Measurements from ENCODE around the gene LGALS9B.
"Not testable (repeated sequence)": the region's sequence is repeated elsewhere in the genome, so short reads cannot be mapped to it uniquely, and the experiment has no call there.

DNA sequence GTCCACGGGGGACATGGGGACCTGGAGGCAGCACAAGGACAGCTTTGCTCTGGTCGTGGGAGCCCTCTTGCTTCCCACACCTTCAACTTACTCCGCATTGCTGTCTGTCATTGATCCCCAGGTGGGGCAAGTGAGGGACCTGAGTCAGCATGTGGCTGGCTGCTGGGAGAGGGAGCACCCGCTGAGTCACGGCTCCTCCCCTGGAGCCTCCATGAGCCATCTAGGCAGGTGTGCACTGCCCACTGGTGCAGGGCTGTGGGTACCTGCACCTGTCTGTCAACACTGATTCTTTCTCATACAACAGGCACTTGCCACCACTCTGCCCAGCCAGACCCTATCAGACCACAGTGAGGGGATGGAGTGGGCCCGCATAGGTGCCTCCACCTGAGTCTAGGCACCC lies 24.8 kb upstream of the LGALS9B start:
- not testable (repeated sequence) for TF ChIP-seq YY1 (IDR thresholded peaks at IDR 0.05); GABPA (IDR thresholded peaks at IDR 0.05 in 1 of 2, conservative IDR thresholded peaks at IDR 0.05 in 1 of 2)
- TF ChIP-seq, protein P1, sequence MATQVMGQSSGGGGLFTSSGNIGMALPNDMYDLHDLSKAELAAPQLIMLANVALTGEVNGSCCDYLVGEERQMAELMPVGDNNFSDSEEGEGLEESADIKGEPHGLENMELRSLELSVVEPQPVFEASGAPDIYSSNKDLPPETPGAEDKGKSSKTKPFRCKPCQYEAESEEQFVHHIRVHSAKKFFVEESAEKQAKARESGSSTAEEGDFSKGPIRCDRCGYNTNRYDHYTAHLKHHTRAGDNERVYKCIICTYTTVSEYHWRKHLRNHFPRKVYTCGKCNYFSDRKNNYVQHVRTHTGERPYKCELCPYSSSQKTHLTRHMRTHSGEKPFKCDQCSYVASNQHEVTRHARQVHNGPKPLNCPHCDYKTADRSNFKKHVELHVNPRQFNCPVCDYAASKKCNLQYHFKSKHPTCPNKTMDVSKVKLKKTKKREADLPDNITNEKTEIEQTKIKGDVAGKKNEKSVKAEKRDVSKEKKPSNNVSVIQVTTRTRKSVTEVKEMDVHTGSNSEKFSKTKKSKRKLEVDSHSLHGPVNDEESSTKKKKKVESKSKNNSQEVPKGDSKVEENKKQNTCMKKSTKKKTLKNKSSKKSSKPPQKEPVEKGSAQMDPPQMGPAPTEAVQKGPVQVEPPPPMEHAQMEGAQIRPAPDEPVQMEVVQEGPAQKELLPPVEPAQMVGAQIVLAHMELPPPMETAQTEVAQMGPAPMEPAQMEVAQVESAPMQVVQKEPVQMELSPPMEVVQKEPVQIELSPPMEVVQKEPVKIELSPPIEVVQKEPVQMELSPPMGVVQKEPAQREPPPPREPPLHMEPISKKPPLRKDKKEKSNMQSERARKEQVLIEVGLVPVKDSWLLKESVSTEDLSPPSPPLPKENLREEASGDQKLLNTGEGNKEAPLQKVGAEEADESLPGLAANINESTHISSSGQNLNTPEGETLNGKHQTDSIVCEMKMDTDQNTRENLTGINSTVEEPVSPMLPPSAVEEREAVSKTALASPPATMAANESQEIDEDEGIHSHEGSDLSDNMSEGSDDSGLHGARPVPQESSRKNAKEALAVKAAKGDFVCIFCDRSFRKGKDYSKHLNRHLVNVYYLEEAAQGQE (IDR thresholded peaks at IDR 0.05) = not testable (repeated sequence)
- TF ChIP-seq, protein P2, sequence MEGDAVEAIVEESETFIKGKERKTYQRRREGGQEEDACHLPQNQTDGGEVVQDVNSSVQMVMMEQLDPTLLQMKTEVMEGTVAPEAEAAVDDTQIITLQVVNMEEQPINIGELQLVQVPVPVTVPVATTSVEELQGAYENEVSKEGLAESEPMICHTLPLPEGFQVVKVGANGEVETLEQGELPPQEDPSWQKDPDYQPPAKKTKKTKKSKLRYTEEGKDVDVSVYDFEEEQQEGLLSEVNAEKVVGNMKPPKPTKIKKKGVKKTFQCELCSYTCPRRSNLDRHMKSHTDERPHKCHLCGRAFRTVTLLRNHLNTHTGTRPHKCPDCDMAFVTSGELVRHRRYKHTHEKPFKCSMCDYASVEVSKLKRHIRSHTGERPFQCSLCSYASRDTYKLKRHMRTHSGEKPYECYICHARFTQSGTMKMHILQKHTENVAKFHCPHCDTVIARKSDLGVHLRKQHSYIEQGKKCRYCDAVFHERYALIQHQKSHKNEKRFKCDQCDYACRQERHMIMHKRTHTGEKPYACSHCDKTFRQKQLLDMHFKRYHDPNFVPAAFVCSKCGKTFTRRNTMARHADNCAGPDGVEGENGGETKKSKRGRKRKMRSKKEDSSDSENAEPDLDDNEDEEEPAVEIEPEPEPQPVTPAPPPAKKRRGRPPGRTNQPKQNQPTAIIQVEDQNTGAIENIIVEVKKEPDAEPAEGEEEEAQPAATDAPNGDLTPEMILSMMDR (IDR thresholded peaks at IDR 0.05; ENCODE audit: low read depth, low read length, missing input control) = not testable (repeated sequence)
